ENCODE measurements around the gene SLC30A3. TPM values are rescaled to one million over a fixed set of nuclear protein-coding genes. Genes with fewer than 3 reads are reported as not detected.
"Not testable (repeated sequence)": the region's sequence is repeated elsewhere in the genome, so short reads cannot be mapped to it uniquely, and the experiment has no call there.

SLC30A3 gene
- total RNA-seq, 2 donors from 2014 or later: 5.7 to 9.4 TPM

GRCh38 chr2:27271631-27272340 is 8.9 kb upstream of the SLC30A3 start:
- H3K36me3 ChIP-seq: no peaks in the 10 kb centered on the region
- no peaks in the 10 kb centered on the region for H3K9me3 ChIP-seq
- no peaks in the 10 kb centered on the region for H3K27me3 ChIP-seq
- H3K4me3 ChIP-seq: no peak overlapping the region
- no peak for DNase-seq (ENCODE audit: low spot score)
- peaks cover 0 to 26% of the 10 kb centered on the region in 2 donors for H3K4me1 ChIP-seq
- TF ChIP-seq CTCF (IDR thresholded peaks at IDR 0.05): no peak
- peak overlapping the region; percentile 76 to 78 for H3K27ac ChIP-seq

GRCh38 chr2:27270670-27271069 is 7.8 kb upstream of the SLC30A3 start:
- DNase-seq (ENCODE audit: low spot score): no peak
- Histone ChIP-seq H3K36me3 (no peaks in the 10 kb centered on the region), H3K27me3 (no peaks in the 10 kb centered on the region), H3K9me3 (no peaks in the 10 kb centered on the region), H3K4me1 (peaks cover 0 to 26% of the 10 kb centered on the region in 2 donors), H3K4me3 (no peak overlapping the region), H3K27ac (peak overlapping the region; percentile 76 to 78)
- TF ChIP-seq CTCF (IDR thresholded peaks at IDR 0.05): no peak

- no peaks in the 10 kb centered on the region for H3K27me3 ChIP-seq
- H3K4me3 ChIP-seq: no peak overlapping the region
- no peak for TF ChIP-seq CTCF (IDR thresholded peaks at IDR 0.05)
- H3K27ac ChIP-seq: no peak overlapping the region
- peaks cover 0 to 30% of the 10 kb centered on the region in 2 donors for H3K4me1 ChIP-seq
- no peak for DNase-seq (ENCODE audit: low spot score)
- H3K36me3 ChIP-seq: no peaks in the 10 kb centered on the region
- no peaks in the 10 kb centered on the region for H3K9me3 ChIP-seq
Measured at GRCh38 chr2:27270131-27270530, 7.3 kb upstream of the SLC30A3 start.

GRCh38 chr2:27268296-27268695 is 5.4 kb upstream of the SLC30A3 start:
- not testable (repeated sequence) for H3K27me3 ChIP-seq; H3K4me3 ChIP-seq; DNase-seq (ENCODE audit: low spot score)

GRCh38 chr2:27265536-27265870 is 2.7 kb upstream of the SLC30A3 start:
- Histone ChIP-seq H3K27me3 (peaks cover 0 to 18% of the 10 kb centered on the region in 2 donors), H3K4me3 (no peak overlapping the region), H3K27ac (peak overlapping the region; percentile 9 to 72), H3K4me1 (peaks cover 0 to 44% of the 10 kb centered on the region in 2 donors), H3K9me3 (no peaks in the 10 kb centered on the region), H3K36me3 (no peaks in the 10 kb centered on the region)
- TF ChIP-seq CTCF (IDR thresholded peaks at IDR 0.05): no peak
- DNase-seq (ENCODE audit: low spot score): no peak

More at GRCh38 chr2:27268296-27268695, 5.4 kb upstream of the SLC30A3 start:
- not testable (repeated sequence) for H3K36me3 ChIP-seq, H3K9me3 ChIP-seq, H3K27ac ChIP-seq
- peaks cover 0 to 43% of the 10 kb centered on the region in 2 donors for H3K4me1 ChIP-seq

- Histone ChIP-seq H3K4me1 (peaks cover 0 to 44% of the 10 kb centered on the region in 2 donors), H3K36me3 (no peaks in the 10 kb centered on the region), H3K9me3 (no peaks in the 10 kb centered on the region), H3K27ac (peak overlapping the region; percentile 68 to 72), H3K4me3 (peak overlapping the region; percentile 52 to 57), H3K27me3 (peaks cover 0 to 18% of the 10 kb centered on the region in 2 donors)
- TF ChIP-seq CTCF (IDR thresholded peaks at IDR 0.05): peak; percentile 28 to 65
- DNase-seq (ENCODE audit: low spot score): no peak
Measured at GRCh38 chr2:27264753-27265535, 2.1 kb upstream of the SLC30A3 start.
